Effector memory CD8-positive, alpha-beta T cell (primary cell): ENCODE results near the gene FAM227B.
"Not testable (repeated sequence)": the region's sequence is repeated elsewhere in the genome, so short reads cannot be mapped to it uniquely, and the experiment has no call there.

Source experiments
- ATAC-seq: fragments of 150-1000 bp; cut with Tn5 transposase; replicated peaks from 2 replicates; pipeline ENCODE4 v1.10.0; 2021; ENCODE audit warnings: mild to moderate bottlenecking, moderate library complexity
- DNase-seq, 3 experiments: peaks; one replicate each; pipeline ENCODE4 v3.0.0; 2021
- H3K27ac Mint-ChIP-seq, 2 donors: one replicate each; pipeline ENCODE4 v1.8.0; 2022; ENCODE audit warnings: mild to moderate bottlenecking in 2 of 2, mixed read lengths in 2 of 2, moderate library complexity in 2 of 2
- H3K27me3 Mint-ChIP-seq, 2 donors: one replicate each; pipeline ENCODE4 v1.8.0; 2022; ENCODE audit warnings: mixed read lengths in 2 of 2
- H3K36me3 Mint-ChIP-seq: one replicate; pipeline ENCODE4 v1.8.0; 2022; ENCODE audit warnings: mild to moderate bottlenecking, moderate library complexity, mixed read lengths; ENCODE audit not compliant: insufficient read depth
- H3K4me1 Mint-ChIP-seq, 2 donors: one replicate each; pipeline ENCODE4 v1.8.0; 2022; ENCODE audit warnings: low read depth in 2 of 2, mixed read lengths in 2 of 2
- H3K4me3 Mint-ChIP-seq, 2 donors: one replicate each; pipeline ENCODE4 v1.8.0; 2022; ENCODE audit warnings: mild to moderate bottlenecking in 2 of 2, mixed read lengths in 2 of 2, moderate library complexity in 2 of 2
- H3K9me3 Mint-ChIP-seq, 2 donors: one replicate each; pipeline ENCODE4 v1.8.0; 2022; ENCODE audit warnings: mixed read lengths in 2 of 2
- total RNA-seq, 9 experiments: gene quantifications; one replicate each; lab custom pipeline; 2026; lab: John Stamatoyannopoulos, UW

The FAM227B gene
- 0 to 8.9 (median 3.1) reads per million in 9 experiments for total RNA-seq

GRCh38 chr15:49620658-49621368 lies at the start of gene FAM227B, which contains the start of gene DTWD1:
Gene FAM227B, minus strand, starts transcription at chr15:49620818. Its CDS starts 5,647 bp downstream, at chr15:49615171.
Gene DTWD1, plus strand, starts transcription at chr15:49621048. Its CDS starts 4,120 bp downstream, at chr15:49625168.
- H3K9me3 Mint-ChIP-seq, result peaks cover 0 to 2% of the 10 kb centered on the region in 2 donors
- ATAC-seq (peak; percentile 96), DNase-seq (peak; percentile 89 to 92 (median 92))
- peaks cover 15% of the 10 kb centered on the region for H3K36me3 Mint-ChIP-seq
- H3K4me3 Mint-ChIP-seq, result peak within 1 kb of the TSS; percentile 84 to 87
- peaks cover 16 to 30% of the 10 kb centered on the region in 2 donors for H3K4me1 Mint-ChIP-seq
- H3K27ac Mint-ChIP-seq, result peak within 1 kb of the TSS; percentile 95 to 97
- H3K27me3 Mint-ChIP-seq, result no peaks in the 10 kb centered on the region

GRCh38 chr15:49669288-49669687 lies 48.7 kb upstream of the FAM227B start:
- Mint-ChIP-seq H3K9me3 (no peaks in the 10 kb centered on the region), H3K36me3 (no peaks in the 10 kb centered on the region), H3K4me1 (no peaks in the 10 kb centered on the region), H3K4me3 (no peak overlapping the region), H3K27ac (no peak overlapping the region), H3K27me3 (peaks cover 9 to 21% of the 10 kb centered on the region in 2 donors)
- DNase-seq (no peak), ATAC-seq (no peak)

GRCh38 chr15:49666486-49666885 lies 45.9 kb upstream of the FAM227B start:
- not testable (repeated sequence) for H3K4me3 Mint-ChIP-seq, ATAC-seq, H3K27ac Mint-ChIP-seq, H3K9me3 Mint-ChIP-seq, H3K36me3 Mint-ChIP-seq, DNase-seq, H3K4me1 Mint-ChIP-seq
- peaks cover 9 to 30% of the 10 kb centered on the region in 2 donors for H3K27me3 Mint-ChIP-seq

- no peak overlapping the region for H3K4me3 Mint-ChIP-seq
- H3K4me1 Mint-ChIP-seq, result no peaks in the 10 kb centered on the region
- peaks cover 12 to 39% of the 10 kb centered on the region in 2 donors for H3K27me3 Mint-ChIP-seq
- no peak overlapping the region for H3K27ac Mint-ChIP-seq
- ATAC-seq, result no peak
- H3K9me3 Mint-ChIP-seq, result no peaks in the 10 kb centered on the region
- DNase-seq, result no peak
- no peaks in the 10 kb centered on the region for H3K36me3 Mint-ChIP-seq
These were observed 44.1 kb upstream of the FAM227B start for GRCh38 chr15:49664716-49665115.

GRCh38 chr15:49656734-49657133 lies 36.1 kb upstream of the FAM227B start:
- H3K4me1 Mint-ChIP-seq, result no peaks in the 10 kb centered on the region
- peaks cover 0 to 6% of the 10 kb centered on the region in 2 donors for H3K9me3 Mint-ChIP-seq
- ATAC-seq (no peak), DNase-seq (no peak)
- H3K36me3 Mint-ChIP-seq, result no peaks in the 10 kb centered on the region
- no peak overlapping the region for H3K4me3 Mint-ChIP-seq
- no peak overlapping the region for H3K27ac Mint-ChIP-seq
- peaks cover 17 to 23% of the 10 kb centered on the region in 2 donors for H3K27me3 Mint-ChIP-seq

GRCh38 chr15:49652922-49653321 lies 32.3 kb upstream of the FAM227B start:
- DNase-seq (no peak), ATAC-seq (no peak)
- Mint-ChIP-seq H3K4me1 (no peaks in the 10 kb centered on the region), H3K4me3 (no peak overlapping the region), H3K27ac (no peak overlapping the region), H3K36me3 (no peaks in the 10 kb centered on the region), H3K9me3 (peaks cover 0 to 6% of the 10 kb centered on the region in 2 donors), H3K27me3 (peaks cover 5 to 10% of the 10 kb centered on the region in 2 donors)

GRCh38 chr15:49650676-49651075 lies 30.1 kb upstream of the FAM227B start:
- Mint-ChIP-seq H3K27ac (no peak overlapping the region), H3K4me1 (no peaks in the 10 kb centered on the region), H3K9me3 (peaks cover 0 to 6% of the 10 kb centered on the region in 2 donors), H3K4me3 (no peak overlapping the region), H3K36me3 (no peaks in the 10 kb centered on the region), H3K27me3 (no peaks in the 10 kb centered on the region)
- no peak for ATAC-seq
- no peak for DNase-seq

- Mint-ChIP-seq H3K9me3 (peaks cover 0 to 6% of the 10 kb centered on the region in 2 donors), H3K36me3 (no peaks in the 10 kb centered on the region), H3K27ac (no peak overlapping the region), H3K4me3 (no peak overlapping the region), H3K4me1 (no peaks in the 10 kb centered on the region), H3K27me3 (no peaks in the 10 kb centered on the region)
- DNase-seq (no peak), ATAC-seq (no peak)
These were observed 29.4 kb upstream of the FAM227B start for GRCh38 chr15:49649987-49650386.

- Mint-ChIP-seq H3K4me1 (no peaks in the 10 kb centered on the region), H3K36me3 (peaks cover 5% of the 10 kb centered on the region), H3K27me3 (no peaks in the 10 kb centered on the region), H3K4me3 (no peak overlapping the region), H3K9me3 (no peaks in the 10 kb centered on the region), H3K27ac (no peak overlapping the region)
- no peak for ATAC-seq
- no peak for DNase-seq
These were observed 26.3 kb upstream of the FAM227B start for GRCh38 chr15:49646891-49647290.

- ATAC-seq (no peak), DNase-seq (no peak)
- H3K27me3 Mint-ChIP-seq, result no peaks in the 10 kb centered on the region
- no peak overlapping the region for H3K4me3 Mint-ChIP-seq
- H3K9me3 Mint-ChIP-seq, result no peaks in the 10 kb centered on the region
- H3K4me1 Mint-ChIP-seq, result peaks cover 0 to 4% of the 10 kb centered on the region in 2 donors
- H3K27ac Mint-ChIP-seq, result no peak overlapping the region
- H3K36me3 Mint-ChIP-seq, result peaks cover 5% of the 10 kb centered on the region
These were observed 25.3 kb upstream of the FAM227B start for GRCh38 chr15:49645941-49646340.

GRCh38 chr15:49645277-49645676 lies 24.7 kb upstream of the FAM227B start:
- Mint-ChIP-seq H3K9me3 (no peaks in the 10 kb centered on the region), H3K36me3 (peaks cover 5% of the 10 kb centered on the region), H3K4me1 (peaks cover 0 to 4% of the 10 kb centered on the region in 2 donors), H3K4me3 (no peak overlapping the region), H3K27ac (no peak overlapping the region), H3K27me3 (no peaks in the 10 kb centered on the region)
- DNase-seq (no peak), ATAC-seq (no peak)

- H3K27ac Mint-ChIP-seq, result peak overlapping the region in 1 of 2 donors; percentile 4
- peaks cover 0 to 4% of the 10 kb centered on the region in 2 donors for H3K4me1 Mint-ChIP-seq
- no peaks in the 10 kb centered on the region for H3K9me3 Mint-ChIP-seq
- ATAC-seq (no peak), DNase-seq (no peak)
- no peaks in the 10 kb centered on the region for H3K27me3 Mint-ChIP-seq
- no peak overlapping the region for H3K4me3 Mint-ChIP-seq
- peaks cover 5% of the 10 kb centered on the region for H3K36me3 Mint-ChIP-seq
These were observed 23.8 kb upstream of the FAM227B start for GRCh38 chr15:49644364-49644794.

GRCh38 chr15:49637857-49638256 lies 17.2 kb upstream of the FAM227B start:
- Mint-ChIP-seq H3K27me3 (no peaks in the 10 kb centered on the region), H3K27ac (no peak overlapping the region), H3K9me3 (no peaks in the 10 kb centered on the region), H3K4me3 (no peak overlapping the region), H3K36me3 (peaks cover 28% of the 10 kb centered on the region), H3K4me1 (peaks cover 0 to 7% of the 10 kb centered on the region in 2 donors)
- ATAC-seq (no peak), DNase-seq (no peak)

GRCh38 chr15:49628379-49628778 lies 7.8 kb upstream of the FAM227B start:
- no peaks in the 10 kb centered on the region for H3K27me3 Mint-ChIP-seq
- peaks cover 0 to 2% of the 10 kb centered on the region in 2 donors for H3K9me3 Mint-ChIP-seq
- H3K4me3 Mint-ChIP-seq, result no peak overlapping the region
- no peak overlapping the region for H3K27ac Mint-ChIP-seq
- ATAC-seq (no peak), DNase-seq (no peak)
- peaks cover 2 to 10% of the 10 kb centered on the region in 2 donors for H3K4me1 Mint-ChIP-seq
- no peaks in the 10 kb centered on the region for H3K36me3 Mint-ChIP-seq
